Hepatocyte (in vitro differentiated cells): ENCODE results near the gene DRC7. TPM values are rescaled to one million over a fixed set of nuclear protein-coding genes. Genes with fewer than 3 reads are reported as not detected.

Source experiments
- DNase-seq: peaks from one replicate; pipeline ENCODE4 v3.0.0-alpha.2; 2016; ENCODE audit warnings: low spot score
- H2AFZ ChIP-seq: fragments of 200-600 bp; sonication (generic); 2 replicates; pipeline ENCODE4 v1.6.0; 2016; ENCODE audit warnings: antibody characterized with exemption, mild to moderate bottlenecking
- H3K27ac ChIP-seq: fragments of 200-600 bp; sonication (generic); 2 replicates; pipeline ENCODE4 v1.5.1; 2016; ENCODE audit warnings: mild to moderate bottlenecking
- H3K27me3 ChIP-seq: fragments of 200-600 bp; sonication (generic); 2 replicates; pipeline ENCODE4 v1.6.1; 2016
- H3K36me3 ChIP-seq: fragments of 200-600 bp; sonication (generic); replicated peaks from 2 replicates; pipeline ENCODE4 v1.5.1; 2016; ENCODE audit warnings: low read depth; ENCODE audit not compliant: insufficient read depth
- H3K4me1 ChIP-seq: fragments of 200-600 bp; sonication (generic); 2 replicates; pipeline ENCODE4 v1.5.1; 2016; ENCODE audit warnings: mild to moderate bottlenecking, moderate library complexity; ENCODE audit not compliant: insufficient read depth
- H3K4me2 ChIP-seq: fragments of 200-600 bp; sonication (generic); 2 replicates; pipeline ENCODE4 v1.6.0; 2016
- H3K4me3 ChIP-seq: fragments of 200-600 bp; sonication (generic); 2 replicates; pipeline ENCODE4 v1.5.1; 2016; ENCODE audit warnings: mild to moderate bottlenecking
- H3K79me2 ChIP-seq: fragments of 200-600 bp; sonication (generic); 2 replicates; pipeline ENCODE4 v1.6.0; 2017; ENCODE audit warnings: mild to moderate bottlenecking
- H3K9me2 ChIP-seq: fragments of 200-600 bp; sonication (generic); replicated peaks from 2 replicates; pipeline ENCODE4 v1.6.0; 2017; ENCODE audit warnings: mild to moderate bottlenecking; ENCODE audit not compliant: insufficient read depth
- H3K9me3 ChIP-seq: fragments of 200-600 bp; sonication (generic); 2 replicates; pipeline ENCODE4 v1.5.1; 2016; ENCODE audit warnings: low read depth, mild to moderate bottlenecking
- H4K20me1 ChIP-seq: fragments of 200-600 bp; sonication (generic); 2 replicates; pipeline ENCODE4 v1.6.0; 2016; ENCODE audit warnings: mild to moderate bottlenecking; ENCODE audit not compliant: insufficient read depth, poor library complexity, severe bottlenecking
- CTCF ChIP-seq: fragments of 200-600 bp; sonication (generic); IDR thresholded peaks from 2 replicates; pipeline ENCODE4 v1.5.1; 2016; ENCODE audit warnings: antibody characterized with exemption, mild to moderate bottlenecking; ENCODE audit not compliant: poor library complexity
- EZH2 ChIP-seq: fragments of 200-600 bp; sonication (generic); IDR thresholded peaks from 2 replicates; pipeline ENCODE4 v1.6.1; 2016; ENCODE audit warnings: antibody characterized with exemption, mild to moderate bottlenecking, borderline replicate concordance
- EZH2phosphoT487 ChIP-seq: fragments of 200-600 bp; sonication (generic); IDR thresholded peaks from one replicate; pipeline ENCODE4 v1.6.1; 2018; ENCODE audit warnings: antibody characterized with exemption, mild to moderate bottlenecking, low read depth, moderate library complexity; ENCODE audit not compliant: unreplicated experiment, severe bottlenecking
- WGBS: methylation state at CpG from one replicate; pipeline ENCODE4 v1.1.6; 2016; ENCODE audit warnings: low lambda C conversion rate; ENCODE audit errors: missing lambda C conversion rate; 5-methylcytosine and 5-hydroxymethylcytosine counted together
- polyA plus RNA-seq: library from polyadenylated mRNA; unstranded; fragments of >200 nt; fragmentation: Nextera tagmentation; extraction: Ambion mirVana; gene quantifications from 2 replicates; pipeline ENCODE4 v1.2.1, GENCODE V29; 2016
- total RNA-seq: library from RNA; depleted of rRNA; stranded (reverse); fragments of >200 nt; gene quantifications from 2 replicates; pipeline ENCODE4 v1.2.3, GENCODE V29; 2014

DRC7 gene
- total and polyA plus RNA-seq, 2 experiments from 2014 or later: 0.27 to 0.93 TPM

- Histone ChIP-seq H3K9me3 (no peaks in the 10 kb centered on the region), H3K27me3 (no peaks in the 10 kb centered on the region), H3K36me3 (no peaks in the 10 kb centered on the region), H3K79me2 (no peaks in the 10 kb centered on the region), H3K4me2 (no peak overlapping the region), H4K20me1 (no peaks in the 10 kb centered on the region), H3K27ac (no peak overlapping the region), H3K9me2 (no peaks in the 10 kb centered on the region), H3K4me3 (no peak overlapping the region), H2AFZ (no peak overlapping the region), H3K4me1 (peaks cover 7% of the 10 kb centered on the region)
- DNase-seq: no peak
- 90% methylated on average over 8 of the region's 8 CpGs for WGBS
- no peak for TF ChIP-seq CTCF
- TF ChIP-seq EZH2: no peak
- no peak for TF ChIP-seq EZH2phosphoT487
These were observed 9.8 kb upstream of the DRC7 start for GRCh38 chr16:57684626-57685358.

GRCh38 chr16:57685633-57686032, 9.0 kb upstream of the DRC7 start:
- Histone ChIP-seq H3K4me1 (peaks cover 9% of the 10 kb centered on the region), H3K9me3 (no peaks in the 10 kb centered on the region), H2AFZ (no peak overlapping the region), H3K36me3 (no peaks in the 10 kb centered on the region), H3K9me2 (no peaks in the 10 kb centered on the region), H3K4me2 (no peak overlapping the region), H3K27ac (no peak overlapping the region), H4K20me1 (no peaks in the 10 kb centered on the region), H3K27me3 (no peaks in the 10 kb centered on the region), H3K79me2 (no peaks in the 10 kb centered on the region), H3K4me3 (no peak overlapping the region)
- 87% methylated on average over 11 of the region's 11 CpGs for WGBS
- no peak for DNase-seq
- TF ChIP-seq EZH2 (no peak), CTCF (no peak), EZH2phosphoT487 (no peak)

- Histone ChIP-seq H3K79me2 (no peaks in the 10 kb centered on the region), H4K20me1 (no peaks in the 10 kb centered on the region), H3K9me3 (no peaks in the 10 kb centered on the region), H3K27me3 (no peaks in the 10 kb centered on the region), H2AFZ (no peak overlapping the region), H3K9me2 (no peaks in the 10 kb centered on the region), H3K4me1 (peaks cover 9% of the 10 kb centered on the region), H3K27ac (no peak overlapping the region), H3K36me3 (no peaks in the 10 kb centered on the region), H3K4me2 (no peak overlapping the region), H3K4me3 (no peak overlapping the region)
- 64% methylated on average over 4 of the region's 4 CpGs for WGBS
- TF ChIP-seq EZH2phosphoT487: no peak
- TF ChIP-seq EZH2: no peak
- TF ChIP-seq CTCF: no peak
- no peak for DNase-seq
These were observed 8.0 kb upstream of the DRC7 start for GRCh38 chr16:57686577-57686976.
